SK-N-SH (cell line): ENCODE data around the gene CYP27B1. TPM values are rescaled to one million over a fixed set of nuclear protein-coding genes. Genes with fewer than 3 reads are reported as not detected.
"Not testable (repeated sequence)": the region's sequence is repeated elsewhere in the genome, so short reads cannot be mapped to it uniquely, and the experiment has no call there.

Experiments used
- CTCF ChIA-PET: fragments of 300-600, 350-600 bp; formaldehyde crosslinking; extraction: SDS; loops from one replicate; lab custom pipeline; 2021; lab: Yijun Ruan, JAX
- POLR2A ChIA-PET: fragments of 350-600 bp; sonication (Branson Sonifier 250); formaldehyde crosslinking; extraction: SDS; loops from one replicate; lab custom pipeline; 2020; ENCODE audit warnings: antibody characterized with exemption, inconsistent platforms; lab: Yijun Ruan, JAX
- DNase-seq: peaks from one replicate; pipeline ENCODE4 v3.0.0; 2012
- H2AFZ ChIP-seq: fragments of 200-600 bp; sonication (generic); 2 replicates; pipeline ENCODE4 v1.8.1; 2016; ENCODE audit warnings: antibody characterized with exemption, mild to moderate bottlenecking, low read depth
- H3F3A ChIP-seq: fragments of 200-600 bp; sonication (generic); replicated peaks from 2 replicates; pipeline ENCODE3; 2016; ENCODE audit warnings: antibody characterized with exemption, mild to moderate bottlenecking; ENCODE audit not compliant: insufficient read depth
- H3K27ac ChIP-seq, 2 experiments: fragments of 200-500 bp in 1 of 2; fragments of 200-600 bp in 1 of 2; sonication (Bioruptor generic) in 1 of 2; sonication (generic), shearing (Covaris generic) in 1 of 2; 2 replicates each; pipeline versions ENCODE4 v1.5.1 to v1.6.1; 2014 to 2016; ENCODE audit warnings: low read depth in 2 of 2, inconsistent platforms in 1 of 2, low read length in 1 of 2, mild to moderate bottlenecking in 1 of 2, mixed read lengths in 1 of 2
- H3K27me3 ChIP-seq: fragments of 200-600 bp; sonication (generic), shearing (Covaris generic); 2 replicates; pipeline ENCODE4 v1.6.1; 2016; ENCODE audit warnings: mixed run types; ENCODE audit not compliant: insufficient read depth
- H3K36me3 ChIP-seq, 2 experiments: fragments of 200-500 bp in 1 of 2; fragments of 200-600 bp in 1 of 2; sonication (Bioruptor generic) in 1 of 2; sonication (generic) in 1 of 2; replicated peaks in 1 of 2; 2 replicates each; pipeline versions ENCODE3 to v1.5.1; 2014 to 2016; ENCODE audit warnings: low read length in 1 of 2, mild to moderate bottlenecking in 1 of 2; ENCODE audit not compliant: insufficient read depth in 2 of 2, control insufficient read depth in 1 of 2
- H3K4me1 ChIP-seq, 2 experiments: fragments of 200-500 bp in 1 of 2; fragments of 200-600 bp in 1 of 2; sonication (Bioruptor generic) in 1 of 2; sonication (generic), shearing (Covaris generic) in 1 of 2; 2 replicates each; pipeline versions ENCODE4 v1.5.1 to v1.6.1; 2014 to 2016; ENCODE audit warnings: low read depth in 1 of 2, low read length in 1 of 2, mixed run types in 1 of 2; ENCODE audit not compliant: insufficient read depth in 2 of 2, control insufficient read depth in 1 of 2
- H3K4me2 ChIP-seq: fragments of 200-600 bp; sonication (generic), shearing (Covaris generic); 2 replicates; pipeline ENCODE4 v1.6.1; 2017; ENCODE audit warnings: mixed run types
- H3K4me3 ChIP-seq, 2 experiments: fragments of 200-500 bp in 1 of 2; fragments of 200-600 bp in 1 of 2; sonication (Bioruptor generic) in 1 of 2; sonication (generic), shearing (Covaris generic) in 1 of 2; 2 replicates each; pipeline versions ENCODE4 v1.5.1 to v1.8.1; 2014 to 2016; ENCODE audit warnings: low read depth in 2 of 2, inconsistent platforms in 1 of 2, low read length in 1 of 2, mild to moderate bottlenecking in 1 of 2, mixed read lengths in 1 of 2, moderate library complexity in 1 of 2
- H3K79me2 ChIP-seq: fragments of 200-600 bp; sonication (generic); 2 replicates; pipeline ENCODE4 v1.8.1; 2017; ENCODE audit warnings: mild to moderate bottlenecking; ENCODE audit not compliant: insufficient read depth
- H3K9ac ChIP-seq: fragments of 200-600 bp; sonication (generic); 2 replicates; pipeline ENCODE4 v1.6.1; 2017; ENCODE audit warnings: mixed run types
- H3K9me2 ChIP-seq: fragments of 200-600 bp; sonication (generic); 2 replicates; pipeline ENCODE4 v1.6.1; 2017; ENCODE audit warnings: mixed run types
- H3K9me3 ChIP-seq: fragments of 200-600 bp; sonication (generic); 2 replicates; pipeline ENCODE4 v1.6.1; 2017; ENCODE audit warnings: mixed run types, mild to moderate bottlenecking, moderate library complexity
- H4K20me1 ChIP-seq: fragments of 200-600 bp; sonication (generic); 2 replicates; pipeline ENCODE4 v1.6.1; 2017; ENCODE audit warnings: mild to moderate bottlenecking, mixed run types; ENCODE audit not compliant: insufficient read depth
- CHD2 ChIP-seq: fragments of 150-350 bp; IDR thresholded peaks from 2 replicates; pipeline ENCODE4 v1.6.1; 2018; ENCODE audit warnings: low read length; ENCODE audit not compliant: partially characterized antibody
- EZH2phosphoT487 ChIP-seq: fragments of 200-600 bp; sonication (generic); IDR thresholded peaks from 2 replicates; pipeline ENCODE4 v1.6.1; 2017; ENCODE audit warnings: low read depth, mixed run types, mild to moderate bottlenecking, antibody characterized with exemption, moderate library complexity, borderline replicate concordance
- FOXM1 ChIP-seq: IDR thresholded peaks from 2 replicates; pipeline ENCODE4 v1.4.0; 2012; ENCODE audit warnings: low read depth, mild to moderate bottlenecking
- GATA2 ChIP-seq: sonication (generic); formaldehyde crosslinking; IDR thresholded peaks from 2 replicates; pipeline ENCODE4 v1.5.0; 2020; ENCODE audit warnings: mild to moderate bottlenecking, missing genetic modification reagents
- IRF3 ChIP-seq: fragments of 150-350 bp; IDR thresholded peaks from 2 replicates; pipeline ENCODE4 v1.6.1; 2016; ENCODE audit warnings: mild to moderate bottlenecking, low read depth, low read length
- JUND ChIP-seq: IDR thresholded peaks from 2 replicates; pipeline ENCODE4 v1.4.0; 2012
- NFIC ChIP-seq: IDR thresholded peaks from 2 replicates; pipeline ENCODE4 v1.4.0; 2012; ENCODE audit warnings: borderline replicate concordance
- NRF1 ChIP-seq: IDR thresholded peaks from 2 replicates; pipeline ENCODE4 v1.6.1; 2012; ENCODE audit warnings: low read depth, mild to moderate bottlenecking, low read length
- RAD21 ChIP-seq: IDR thresholded peaks from 2 replicates; pipeline ENCODE4 v1.6.1; 2012; ENCODE audit warnings: mild to moderate bottlenecking, low read length
- RCOR1 ChIP-seq: fragments of 150-350 bp; IDR thresholded peaks from 2 replicates; pipeline ENCODE4 v1.6.1; 2017; ENCODE audit warnings: antibody characterized with exemption, low read length
- REST ChIP-seq: IDR thresholded peaks from 2 replicates; pipeline ENCODE4 v1.6.1; 2012; ENCODE audit warnings: mild to moderate bottlenecking, low read depth, low read length, moderate library complexity
- RFX5 ChIP-seq: IDR thresholded peaks from 2 replicates; pipeline ENCODE4 v1.6.1; 2012; ENCODE audit warnings: mild to moderate bottlenecking, improper control_type of control experiment, low read length
- RXRA ChIP-seq: IDR thresholded peaks from 2 replicates; pipeline ENCODE4 v1.4.0; 2012; ENCODE audit warnings: low read depth, mild to moderate bottlenecking, borderline replicate concordance
- SMC3 ChIP-seq: IDR thresholded peaks from 2 replicates; pipeline ENCODE4 v1.6.1; 2012; ENCODE audit warnings: low read depth, low read length, improper control_type of control experiment
- TAF1 ChIP-seq: IDR thresholded peaks from 2 replicates; pipeline ENCODE4 v1.6.1; 2012; ENCODE audit warnings: low read depth, mild to moderate bottlenecking, low read length, moderate library complexity, borderline replicate concordance
- USF2 ChIP-seq: fragments of 150-350 bp; IDR thresholded peaks from 2 replicates; pipeline ENCODE4 v1.6.1; 2017; ENCODE audit warnings: antibody characterized with exemption, low read length, low read depth, borderline replicate concordance
- ZBTB33 ChIP-seq: IDR thresholded peaks from 2 replicates; pipeline ENCODE4 v1.4.0; 2012; ENCODE audit warnings: low read depth, borderline replicate concordance
- WGBS: methylation state at CpG from one replicate; pipeline ENCODE4 v1.1.6; 2017; ENCODE audit warnings: low lambda C conversion rate; 5-methylcytosine and 5-hydroxymethylcytosine counted together
- polyA plus RNA-seq, 3 experiments: library from polyadenylated mRNA; depleted of rRNA; stranded (reverse); fragments of >200 nt; gene quantifications; 2 replicates each; pipeline ENCODE4 v1.2.3, GENCODE V29; 2012

Gene CYP27B1
- polyA plus RNA-seq, 1 of the 3 experiments (the other 2 are of a cell fraction) = 1.7 TPM

- TF ChIP-seq RFX5 (no peak), SMC3 (no peak)
Measured at GRCh38 chr12:57715786-57716185, 51.1 kb downstream of the CYP27B1 start (continued).

GRCh38 chr12:57715036-57715748, 51.7 kb downstream of the CYP27B1 start:
- H3K27me3 ChIP-seq, H3K27ac ChIP-seq, H3K9ac ChIP-seq, H3K4me1 ChIP-seq, H3K4me3 ChIP-seq, H3K9me2 ChIP-seq, POLR2A ChIA-PET, H4K20me1 ChIP-seq, H3K79me2 ChIP-seq, H3K9me3 ChIP-seq, H3K4me2 ChIP-seq, H3F3A ChIP-seq, H2AFZ ChIP-seq, DNase-seq: not testable (repeated sequence)
- WGBS = 95% methylated on average over 6 of the region's 6 CpGs
- peaks cover 27 to 32% of the 10 kb centered on the region in 2 experiments for H3K36me3 ChIP-seq
- CTCF ChIA-PET = interaction anchor here (2.1 to 3.0 kb wide), 2 partner anchors 11 to 12 kb away, joined by 5 to 17 read pairs; no protein-coding TSS in a partner anchor

GRCh38 chr12:57713209-57713608, 53.7 kb downstream of the CYP27B1 start:
- Histone ChIP-seq H4K20me1 (no peaks in the 10 kb centered on the region), H3K27ac (no peak overlapping the region), H3K36me3 (peaks cover 15 to 32% of the 10 kb centered on the region in 2 experiments), H3K9me2 (no peaks in the 10 kb centered on the region), H3K9me3 (peaks cover 8% of the 10 kb centered on the region), H3F3A (peaks cover 10% of the 10 kb centered on the region), H3K4me2 (no peak overlapping the region), H3K4me1 (no peaks in the 10 kb centered on the region), H3K9ac (no peak overlapping the region), H2AFZ (no peak overlapping the region), H3K79me2 (no peaks in the 10 kb centered on the region), H3K27me3 (no peaks in the 10 kb centered on the region), H3K4me3 (no peak overlapping the region)
- TF ChIP-seq EZH2phosphoT487 (no peak), REST (no peak), IRF3 (no peak), RAD21 (no peak), JUND (no peak), TAF1 (no peak), FOXM1 (no peak), SMC3 (no peak), RCOR1 (no peak), RXRA (no peak), NFIC (no peak), GATA2 (CRISPR knock-in tag) (no peak), NRF1 (no peak), CHD2 (no peak), ZBTB33 (no peak), USF2 (no peak), RFX5 (no peak)
- ChIA-PET CTCF (interaction anchor here (1.1 to 2.1 kb wide), 4 partner anchors 10 to 130 kb away, joined by 4 to 7 read pairs (median 6); partner anchors contain the start of gene OS9), POLR2A (no interaction called here)
- DNase-seq = no peak
- WGBS = 85% methylated on average over 5 of the region's 5 CpGs
